Measurements from ENCODE around the gene BCAT1. TPM values are rescaled to one million over a fixed set of nuclear protein-coding genes. Genes with fewer than 3 reads are reported as not detected.
"Not testable (repeated sequence)": the region's sequence is repeated elsewhere in the genome, so short reads cannot be mapped to it uniquely, and the experiment has no call there.

Gene BCAT1
- total RNA-seq, 4 donors from 2014 or later: 11.4 to 39.3 (median 18.0) TPM

DNA sequence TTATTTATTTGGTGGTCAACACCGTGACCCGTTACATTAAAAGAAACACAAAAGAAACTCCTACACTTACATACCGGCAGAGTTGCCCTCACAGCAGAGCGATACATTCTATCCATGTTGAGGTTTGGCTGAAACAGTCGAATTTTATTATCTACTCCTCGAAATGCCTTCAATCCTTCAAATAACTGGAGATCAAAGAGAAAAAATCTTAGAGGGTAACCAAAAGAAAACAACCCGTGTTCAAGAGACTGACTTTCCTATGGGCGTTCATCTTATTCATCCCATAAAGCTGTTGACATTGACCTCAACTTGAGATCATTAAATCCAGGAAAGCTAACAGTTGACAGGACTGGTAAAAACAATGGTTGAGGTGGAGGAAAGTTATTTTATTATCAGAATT is 67.7 kb downstream of the BCAT1 start:
- TF ChIP-seq CTCF (IDR thresholded peaks at IDR 0.05) (no peak), POLR2AphosphoS5 (IDR thresholded peaks at IDR 0.05) (no peak), POLR2A (IDR thresholded peaks at IDR 0.05) (no peak), EP300 (IDR thresholded peaks at IDR 0.05) (no peak)
- Histone ChIP-seq H3K36me3 (no peaks in the 10 kb centered on the region), H3K4me3 (no peak overlapping the region), H3K27ac (no peak overlapping the region), H3K4me1 (no peaks in the 10 kb centered on the region), H3K9me3 (no peaks in the 10 kb centered on the region), H3K27me3 (no peaks in the 10 kb centered on the region)
- WGBS, 2 donors (ENCODE audit: low coverage in 1 of 2): 85 to 92% methylated on average over 8 of the region's 8 CpGs
- ATAC-seq: no peak

GRCh38 chr12:24880732-24881131 is 68.2 kb downstream of the BCAT1 start:
- H3K4me3 ChIP-seq: no peak overlapping the region
- H3K36me3 ChIP-seq: no peaks in the 10 kb centered on the region
- no peaks in the 10 kb centered on the region for H3K27me3 ChIP-seq
- H3K27ac ChIP-seq: no peak overlapping the region
- no peak for ATAC-seq
- TF ChIP-seq POLR2A (IDR thresholded peaks at IDR 0.05) (no peak), CTCF (IDR thresholded peaks at IDR 0.05) (no peak), EP300 (IDR thresholded peaks at IDR 0.05) (no peak), POLR2AphosphoS5 (IDR thresholded peaks at IDR 0.05) (no peak)
- 98% methylated on average over 5 of the region's 5 CpGs; no CpG with 5 or more reads in 1 of the 2 donors for WGBS, 2 donors (ENCODE audit: low coverage in 1 of 2)
- no peaks in the 10 kb centered on the region for H3K4me1 ChIP-seq
- no peaks in the 10 kb centered on the region for H3K9me3 ChIP-seq

DNA sequence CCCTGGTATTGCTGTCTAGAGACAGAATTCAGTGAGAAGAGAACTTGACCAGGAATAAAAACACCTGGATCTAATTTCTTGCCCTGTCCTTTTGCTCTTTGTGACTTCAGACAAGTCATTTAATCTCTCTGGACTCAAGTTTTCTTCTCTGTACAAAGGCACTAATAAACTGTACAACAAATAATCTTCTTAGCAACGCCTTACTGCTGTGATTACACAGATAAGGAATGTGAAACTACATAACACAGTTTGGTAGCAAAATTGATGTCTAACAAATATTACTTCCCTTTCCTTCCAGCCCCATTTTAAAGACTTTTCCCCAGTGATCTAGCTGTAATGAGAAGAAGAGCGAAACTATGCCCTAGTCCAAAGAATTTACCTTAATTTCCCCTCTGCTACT is 69.3 kb downstream of the BCAT1 start:
- no peaks in the 10 kb centered on the region for H3K36me3 ChIP-seq
- 50 to 69% methylated on average over 1 to 2 of the region's 2 CpGs for WGBS, 2 donors (ENCODE audit: low coverage in 1 of 2)
- no peak for ATAC-seq
- H3K4me3 ChIP-seq: no peak overlapping the region
- TF ChIP-seq POLR2AphosphoS5 (IDR thresholded peaks at IDR 0.05) (no peak), EP300 (IDR thresholded peaks at IDR 0.05) (no peak), POLR2A (IDR thresholded peaks at IDR 0.05) (no peak), CTCF (IDR thresholded peaks at IDR 0.05) (no peak)
- H3K9me3 ChIP-seq: no peaks in the 10 kb centered on the region
- H3K27ac ChIP-seq: no peak overlapping the region
- H3K4me1 ChIP-seq: no peaks in the 10 kb centered on the region
- H3K27me3 ChIP-seq: no peaks in the 10 kb centered on the region

DNA sequence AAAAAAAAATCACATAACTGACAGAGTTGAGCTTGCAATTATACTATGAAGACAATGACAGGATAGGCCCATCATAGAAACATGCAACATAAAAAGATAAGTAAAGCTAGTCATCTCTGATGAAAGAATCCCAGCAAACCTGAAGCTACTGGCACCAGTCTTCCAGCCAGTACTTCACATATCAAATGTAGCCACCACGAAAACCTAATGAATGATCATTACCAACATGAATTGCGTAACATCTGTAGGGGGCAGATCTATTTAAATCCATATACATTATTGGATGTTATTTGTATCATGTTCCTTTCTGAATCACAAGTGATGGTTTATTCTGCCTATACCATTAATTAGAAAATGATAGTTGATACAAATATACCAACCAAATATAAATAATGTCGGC is 73.9 kb downstream of the BCAT1 start:
- no peaks in the 10 kb centered on the region for H3K36me3 ChIP-seq
- 94 to 98% methylated on average over 3 of the region's 3 CpGs for WGBS, 2 donors (ENCODE audit: low coverage in 1 of 2)
- ATAC-seq: no peak
- H3K4me1 ChIP-seq: no peaks in the 10 kb centered on the region
- no peak overlapping the region for H3K4me3 ChIP-seq
- H3K27me3 ChIP-seq: no peaks in the 10 kb centered on the region
- no peaks in the 10 kb centered on the region for H3K9me3 ChIP-seq
- TF ChIP-seq CTCF (IDR thresholded peaks at IDR 0.05): no peak
- no peak for TF ChIP-seq POLR2AphosphoS5 (IDR thresholded peaks at IDR 0.05)
- no peak for TF ChIP-seq POLR2A (IDR thresholded peaks at IDR 0.05)
- TF ChIP-seq EP300 (IDR thresholded peaks at IDR 0.05): no peak
- H3K27ac ChIP-seq: no peak overlapping the region

DNA sequence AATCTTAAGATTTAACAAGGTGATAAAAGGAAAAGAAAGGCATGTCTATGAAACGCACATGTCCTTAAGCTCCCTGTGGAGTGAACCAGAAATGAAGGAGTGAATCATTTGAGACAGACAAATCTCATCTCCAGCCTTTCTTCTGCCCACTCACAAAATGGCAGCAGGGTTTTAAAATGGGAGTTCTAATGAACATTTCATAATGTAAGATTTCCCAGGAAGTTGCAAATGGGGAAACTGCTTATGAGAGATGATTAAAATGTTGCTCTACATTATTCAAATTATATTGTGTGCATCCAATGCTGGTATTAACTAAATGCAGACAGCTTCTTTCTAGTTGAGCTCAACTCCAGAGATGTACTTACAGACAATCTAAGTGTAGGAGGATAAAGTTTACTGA is 76.7 kb downstream of the BCAT1 start:
- 86 to 90% methylated on average over 1 of the region's 1 CpG for WGBS, 2 donors (ENCODE audit: low coverage in 1 of 2)
- no peak for TF ChIP-seq POLR2A (IDR thresholded peaks at IDR 0.05)
- TF ChIP-seq EP300 (IDR thresholded peaks at IDR 0.05): no peak
- TF ChIP-seq CTCF (IDR thresholded peaks at IDR 0.05): no peak
- TF ChIP-seq POLR2AphosphoS5 (IDR thresholded peaks at IDR 0.05): no peak
- H3K9me3 ChIP-seq: no peaks in the 10 kb centered on the region
- H3K27me3 ChIP-seq: no peaks in the 10 kb centered on the region
- ATAC-seq: no peak
- H3K27ac ChIP-seq: no peak overlapping the region
- no peaks in the 10 kb centered on the region for H3K36me3 ChIP-seq
- H3K4me1 ChIP-seq: no peaks in the 10 kb centered on the region
- no peak overlapping the region for H3K4me3 ChIP-seq

GRCh38 chr12:24866139-24866538 is 82.8 kb downstream of the BCAT1 start:
- WGBS, 2 donors (ENCODE audit: low coverage in 1 of 2): no CpG with 5 or more reads among the region's 24 CpGs
- H3K27ac ChIP-seq, H3K4me1 ChIP-seq, ATAC-seq, H3K4me3 ChIP-seq, H3K27me3 ChIP-seq, H3K36me3 ChIP-seq, H3K9me3 ChIP-seq: not testable (repeated sequence)
